GM19438 (cell line): ENCODE measurements around the gene DGKB.

Source experiments
- ATAC-seq: cut with Tn5 transposase; IDR thresholded peaks from one replicate; pipeline ENCODE4 v1.9.1; 2021; ENCODE audit warnings: low read depth; ENCODE audit not compliant: unreplicated experiment

DGKB gene

DNA sequence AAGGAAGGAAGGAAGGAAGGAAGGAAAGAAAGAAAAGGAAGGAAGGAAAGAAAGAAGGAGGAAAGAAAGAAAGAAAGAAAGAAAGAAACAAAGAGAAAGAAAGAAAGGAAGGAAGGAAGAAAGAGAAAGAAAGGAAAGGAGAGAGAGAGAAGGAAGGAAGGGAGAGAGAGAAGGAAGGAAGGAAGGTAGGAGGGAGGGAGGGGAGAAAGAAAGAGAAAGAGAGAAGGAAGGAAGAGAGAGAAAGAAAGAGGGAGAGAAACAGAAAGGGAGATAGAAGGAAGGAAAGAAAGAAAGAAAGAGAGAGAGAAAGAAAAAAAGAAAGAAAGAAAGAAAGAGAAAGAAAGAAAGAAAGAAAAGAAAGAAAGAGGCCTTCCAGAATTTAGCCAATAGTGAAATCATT lies 204.9 kb downstream of the DGKB start:
- no peak for ATAC-seq

GRCh38 chr7:14691597-14692203 lies 210.9 kb downstream of the DGKB start:
- no peak for ATAC-seq

DNA sequence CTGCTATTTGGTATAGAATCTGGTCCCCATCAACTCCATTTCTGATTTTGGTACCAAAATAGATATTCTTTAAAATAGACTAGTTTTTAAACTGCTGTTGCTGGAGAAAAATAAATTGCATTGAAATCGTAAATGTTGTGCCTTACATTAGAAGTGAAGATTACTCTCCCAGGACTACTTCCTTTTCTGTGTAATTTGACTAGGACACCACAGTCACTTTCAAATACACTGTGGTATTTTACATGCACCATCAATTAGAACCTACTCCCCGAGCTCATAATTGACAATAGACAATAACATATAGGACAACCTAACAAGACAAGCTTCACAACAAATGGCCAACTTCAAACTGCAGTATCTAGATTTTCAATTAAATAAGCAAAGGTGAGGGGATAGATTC lies 211.5 kb downstream of the DGKB start:
- peak; percentile 58 for ATAC-seq

- ATAC-seq, result no peak
Observed at GRCh38 chr7:14690486-14690885, 212.1 kb downstream of the DGKB start.

GRCh38 chr7:14690075-14690474 lies 212.5 kb downstream of the DGKB start:
- ATAC-seq, result no peak

- no peak for ATAC-seq
Observed at GRCh38 chr7:14688208-14688607, 214.3 kb downstream of the DGKB start.

DNA sequence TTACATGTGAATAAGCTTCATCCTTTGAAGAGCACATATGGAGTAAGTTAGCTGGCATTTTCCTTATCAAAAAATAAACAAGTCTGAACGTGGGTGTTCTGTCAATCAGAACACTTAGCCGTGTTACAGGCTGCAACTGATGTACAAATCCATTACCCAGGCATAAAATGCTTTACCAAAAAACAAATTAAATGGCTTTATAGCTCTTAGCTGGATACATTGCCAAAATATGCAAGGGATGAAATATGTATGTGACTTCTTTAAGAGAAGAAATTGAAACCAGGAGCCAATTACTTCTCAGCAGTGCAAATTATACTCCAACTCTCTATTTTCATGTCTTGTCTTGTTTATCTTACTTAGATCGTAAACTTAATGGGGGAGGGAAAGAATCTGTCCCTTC lies 214.8 kb downstream of the DGKB start:
- ATAC-seq, result no peak

GRCh38 chr7:14687241-14687640 lies 215.3 kb downstream of the DGKB start:
- peak; percentile 45 for ATAC-seq

- no peak for ATAC-seq
Observed at GRCh38 chr7:14685167-14685566, 217.4 kb downstream of the DGKB start.

DNA sequence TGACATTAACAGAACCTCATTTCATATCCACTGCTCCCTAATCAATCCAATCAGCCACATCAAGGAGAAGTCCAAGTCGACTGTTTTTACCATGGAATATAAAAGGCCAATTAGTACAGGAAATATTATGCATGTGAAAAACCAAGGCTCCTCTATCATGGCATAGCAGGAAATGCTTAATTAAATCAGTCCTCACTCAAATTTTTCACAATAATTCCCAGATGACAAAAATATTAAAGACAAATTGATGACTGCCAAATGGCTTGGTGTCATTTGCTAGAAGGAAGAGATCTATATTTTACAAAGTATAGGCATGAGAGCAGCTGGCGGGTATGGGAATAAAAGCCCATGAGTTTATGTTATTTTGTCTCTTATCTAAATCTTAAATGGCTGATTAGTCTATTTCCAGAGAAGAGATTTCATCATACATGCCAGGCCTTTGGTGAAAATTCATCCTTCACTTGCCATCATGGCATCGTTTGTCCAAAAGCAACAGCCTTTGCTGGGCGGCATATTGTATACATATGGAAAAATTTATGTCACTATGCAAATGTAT lies 219.6 kb downstream of the DGKB start:
- ATAC-seq, result no peak

DNA sequence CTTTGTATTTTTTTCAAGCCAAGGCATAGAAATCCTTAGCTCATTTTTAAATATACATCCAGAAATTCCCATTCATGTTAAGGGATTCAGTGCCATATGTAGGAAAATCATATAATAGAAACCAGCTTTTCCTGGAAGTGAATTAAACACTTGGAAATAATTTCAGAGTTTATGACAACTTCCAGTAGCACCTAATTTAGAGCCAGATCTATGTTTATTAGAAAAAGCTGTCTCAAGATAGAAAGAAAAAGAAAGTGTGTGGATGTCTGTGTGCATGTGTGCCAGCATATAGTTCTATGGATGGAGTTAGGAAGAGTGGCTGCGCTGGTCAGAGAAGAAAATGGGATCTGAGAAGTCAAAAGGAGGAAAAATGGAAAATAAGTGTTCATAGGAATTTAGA lies 225.7 kb downstream of the DGKB start:
- no peak for ATAC-seq

DNA sequence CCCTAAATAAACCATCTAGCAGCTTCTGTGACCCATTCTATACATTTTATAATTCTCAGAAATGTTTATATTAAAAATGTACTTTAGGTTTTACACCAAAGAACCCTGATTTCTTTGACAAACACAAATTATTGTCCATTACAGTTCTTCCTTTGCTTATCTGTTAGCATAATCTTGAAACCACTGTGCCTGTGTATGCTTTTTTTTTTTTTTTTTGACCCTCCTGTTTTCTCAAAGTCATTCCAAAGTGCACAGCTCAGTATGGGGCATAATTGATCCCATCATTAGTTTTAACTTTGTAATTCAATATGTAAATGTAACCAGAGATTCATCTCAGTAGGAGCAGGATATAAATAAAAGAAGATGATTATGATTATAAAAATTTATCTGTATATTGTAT lies 229.3 kb downstream of the DGKB start:
- ATAC-seq, result no peak

- no peak for ATAC-seq
Observed at GRCh38 chr7:14666913-14667312, 235.6 kb downstream of the DGKB start.

GRCh38 chr7:14666304-14666703 lies 236.2 kb downstream of the DGKB start:
- no peak for ATAC-seq

DNA sequence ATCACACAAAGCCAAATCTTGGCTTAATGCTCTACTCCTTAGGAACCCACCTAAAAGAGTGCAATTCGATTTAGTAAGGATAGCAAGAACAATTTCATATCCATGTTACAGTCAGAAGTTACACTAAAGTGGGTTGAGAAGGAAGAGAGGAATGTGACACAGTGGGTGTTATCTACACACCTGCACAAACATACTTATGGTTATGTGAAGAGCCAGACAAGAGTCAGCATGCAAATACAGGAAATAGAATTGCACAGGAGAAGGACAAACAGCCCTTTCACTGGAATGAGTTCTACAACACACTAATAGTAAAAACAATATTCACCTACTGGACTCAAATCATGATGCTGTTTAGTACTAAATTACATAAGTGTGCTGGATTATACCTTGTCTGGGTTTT lies 262.8 kb downstream of the DGKB start:
- ATAC-seq, result no peak

DNA sequence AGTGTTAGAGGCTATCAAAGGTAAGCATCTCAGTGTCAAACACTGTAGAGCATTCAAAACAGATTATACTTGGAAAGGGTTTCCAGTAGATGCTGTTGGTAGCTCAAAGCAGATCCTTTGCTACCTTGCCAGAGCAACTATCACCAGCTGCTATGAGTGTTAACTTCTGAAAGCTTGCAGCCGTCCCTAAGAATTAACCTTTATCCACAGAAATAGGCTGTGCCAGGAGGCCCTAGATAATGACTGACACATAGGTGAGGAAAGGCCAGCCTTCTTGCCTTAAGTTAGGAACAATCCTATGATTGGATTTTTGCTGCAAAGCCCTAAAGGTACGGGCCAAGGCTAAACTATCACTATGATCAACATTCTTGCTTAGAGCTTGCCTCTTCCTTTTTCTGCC lies 263.2 kb downstream of the DGKB start:
- no peak for ATAC-seq

- no peak for ATAC-seq
Observed at GRCh38 chr7:14637968-14638367, 264.6 kb downstream of the DGKB start.

GRCh38 chr7:14635955-14636354 lies 266.6 kb downstream of the DGKB start:
- no peak for ATAC-seq

DNA sequence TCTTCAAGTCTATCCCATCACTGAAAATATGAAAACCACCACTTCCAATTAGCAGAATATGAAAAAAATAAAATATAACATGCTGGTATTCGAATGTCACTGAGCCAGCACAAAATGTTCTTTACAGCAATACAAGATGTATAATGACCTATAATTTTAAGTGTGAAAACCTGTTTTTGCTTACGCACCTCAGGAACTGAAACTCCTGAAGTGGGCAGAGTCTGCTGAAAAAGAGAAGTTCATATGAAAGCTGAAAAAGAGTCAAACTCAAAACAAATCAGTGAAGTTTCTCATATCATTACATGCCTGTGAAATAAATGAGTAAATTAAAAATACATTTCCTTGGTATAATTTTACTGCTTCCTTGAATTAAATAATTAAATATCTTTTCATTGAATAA lies 272.5 kb downstream of the DGKB start:
- no peak for ATAC-seq

DNA sequence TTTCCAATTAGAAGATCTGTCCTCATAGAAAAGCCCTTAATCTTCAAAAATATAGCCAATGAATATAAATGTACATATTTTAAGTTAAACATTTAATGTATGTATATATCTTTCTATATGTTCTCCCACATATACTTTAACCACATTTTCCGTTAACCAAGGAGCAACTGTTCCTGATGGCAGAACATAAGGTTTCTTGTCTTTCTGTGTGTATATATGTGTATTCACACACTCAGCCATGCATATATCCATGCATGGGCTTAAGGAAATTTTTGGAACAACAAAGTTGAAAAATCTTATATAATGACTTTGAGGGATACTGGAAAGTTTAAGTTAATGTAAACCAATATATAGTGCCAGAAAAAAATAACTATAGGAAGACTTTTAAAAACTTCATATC lies 274.0 kb downstream of the DGKB start:
- no peak for ATAC-seq

DNA sequence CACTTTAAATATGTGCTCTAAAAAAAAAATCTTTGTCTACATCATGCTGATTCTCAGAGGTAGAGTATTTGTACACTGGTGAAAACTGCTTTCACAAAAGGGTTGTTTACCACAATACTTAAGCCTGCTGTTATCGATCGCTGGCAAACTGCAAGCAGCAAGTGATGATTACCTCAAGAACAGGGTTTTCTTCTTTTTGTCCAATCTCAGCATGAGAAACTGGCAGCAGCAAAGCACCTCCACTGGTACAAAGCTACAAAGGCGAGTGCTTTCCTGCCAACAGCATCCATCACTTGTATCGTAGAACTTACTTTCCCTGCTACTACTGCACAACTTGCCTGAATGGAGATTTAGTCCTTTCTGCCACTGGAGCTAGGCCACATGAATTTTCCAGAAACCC lies 276.5 kb downstream of the DGKB start:
- ATAC-seq, result no peak

DNA sequence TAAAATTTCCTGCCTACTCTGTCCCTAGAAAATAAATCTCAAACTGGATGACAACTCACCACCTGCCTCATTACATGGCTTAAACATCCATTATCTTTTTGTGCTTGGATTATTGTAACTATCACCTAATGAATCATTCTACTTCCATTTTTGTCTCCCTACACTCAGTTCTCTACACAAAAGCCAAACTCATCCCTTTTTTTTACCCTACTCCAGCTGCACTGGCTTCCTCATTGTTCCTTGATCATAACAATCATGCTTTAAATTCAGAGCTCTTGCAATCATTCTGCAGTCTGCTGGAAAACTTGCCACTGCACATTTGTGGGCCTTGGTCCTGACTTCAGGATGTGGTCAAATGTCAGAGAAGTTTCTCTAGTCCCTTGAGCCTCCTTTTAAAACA lies 280.0 kb downstream of the DGKB start:
- no peak for ATAC-seq

- no peak for ATAC-seq
Observed at GRCh38 chr7:14606101-14606500, 296.4 kb downstream of the DGKB start.
